ENCODE measurements around the gene DHRS7C. TPM values are rescaled to one million over a fixed set of nuclear protein-coding genes. Genes with fewer than 3 reads are reported as not detected.

DHRS7C gene
- polyA plus RNA-seq, 1 experiment = not detected

GRCh38 chr17:9816472-9816871 lies 25.1 kb upstream of the DHRS7C start:
- Histone ChIP-seq H3K9me3 (ENCODE audit: control insufficient read depth, insufficient read depth, low read length) (peaks cover 41% of the 10 kb centered on the region), H3K4me3 (ENCODE audit: low read depth, low read length) (no peak overlapping the region), H3K27ac (ENCODE audit: low read depth, low read length) (no peak overlapping the region), H3K27me3 (ENCODE audit: control insufficient read depth, insufficient read depth, low read length) (no peaks in the 10 kb centered on the region)
- ChIA-PET POLR2A (no interaction called here), CTCF (no interaction called here)
- DNase-seq (ENCODE audit: low read depth, low spot score) = no peak
- TF ChIP-seq CTCF (IDR thresholded peaks at IDR 0.05; ENCODE audit: low read depth, low read length) = no peak

GRCh38 chr17:9814337-9814945 lies 23.0 kb upstream of the DHRS7C start:
- ChIA-PET POLR2A (no interaction called here), CTCF (no interaction called here)
- Histone ChIP-seq H3K4me3 (ENCODE audit: low read depth, low read length) (no peak overlapping the region), H3K27ac (ENCODE audit: low read depth, low read length) (no peak overlapping the region), H3K27me3 (ENCODE audit: control insufficient read depth, insufficient read depth, low read length) (no peaks in the 10 kb centered on the region), H3K9me3 (ENCODE audit: control insufficient read depth, insufficient read depth, low read length) (peaks cover 45% of the 10 kb centered on the region)
- no peak for DNase-seq (ENCODE audit: low read depth, low spot score)
- no peak for TF ChIP-seq CTCF (IDR thresholded peaks at IDR 0.05; ENCODE audit: low read depth, low read length)

- H3K27ac ChIP-seq (ENCODE audit: low read depth, low read length) = no peak overlapping the region
These were observed 21.8 kb upstream of the DHRS7C start for GRCh38 chr17:9813166-9813565.

GRCh38 chr17:9811537-9811936 lies 20.1 kb upstream of the DHRS7C start:
- Histone ChIP-seq H3K4me3 (ENCODE audit: low read depth, low read length) (no peak overlapping the region), H3K27me3 (ENCODE audit: control insufficient read depth, insufficient read depth, low read length) (no peaks in the 10 kb centered on the region), H3K27ac (ENCODE audit: low read depth, low read length) (no peak overlapping the region), H3K9me3 (ENCODE audit: control insufficient read depth, insufficient read depth, low read length) (peaks cover 45% of the 10 kb centered on the region)
- TF ChIP-seq CTCF (IDR thresholded peaks at IDR 0.05; ENCODE audit: low read depth, low read length) = no peak
- ChIA-PET CTCF (no interaction called here), POLR2A (no interaction called here)
- DNase-seq (ENCODE audit: low read depth, low spot score) = no peak

More at GRCh38 chr17:9813166-9813565, 21.8 kb upstream of the DHRS7C start:
- ChIA-PET CTCF (no interaction called here), POLR2A (no interaction called here)
- Histone ChIP-seq H3K4me3 (ENCODE audit: low read depth, low read length) (no peak overlapping the region), H3K27me3 (ENCODE audit: control insufficient read depth, insufficient read depth, low read length) (no peaks in the 10 kb centered on the region), H3K9me3 (ENCODE audit: control insufficient read depth, insufficient read depth, low read length) (peaks cover 52% of the 10 kb centered on the region)
- no peak for TF ChIP-seq CTCF (IDR thresholded peaks at IDR 0.05; ENCODE audit: low read depth, low read length)
- no peak for DNase-seq (ENCODE audit: low read depth, low spot score)

- ChIA-PET POLR2A (no interaction called here), CTCF (no interaction called here)
- no peak for DNase-seq (ENCODE audit: low read depth, low spot score)
- TF ChIP-seq CTCF (IDR thresholded peaks at IDR 0.05; ENCODE audit: low read depth, low read length) = no peak
- H3K27ac ChIP-seq (ENCODE audit: low read depth, low read length) = no peak overlapping the region
- peaks cover 43% of the 10 kb centered on the region for H3K9me3 ChIP-seq (ENCODE audit: control insufficient read depth, insufficient read depth, low read length)
- no peaks in the 10 kb centered on the region for H3K27me3 ChIP-seq (ENCODE audit: control insufficient read depth, insufficient read depth, low read length)
- H3K4me3 ChIP-seq (ENCODE audit: low read depth, low read length) = no peak overlapping the region
These were observed 19.7 kb upstream of the DHRS7C start for GRCh38 chr17:9811086-9811485.

Data from AG04450 (cell line).